HG03135 (cell line): ENCODE data around the gene NDUFS8.

Experiments
- ATAC-seq: cut with Tn5 transposase; IDR thresholded peaks from one replicate; pipeline ENCODE4 v1.9.1; 2021; ENCODE audit warnings: mild to moderate bottlenecking, moderate library complexity; ENCODE audit not compliant: unreplicated experiment

The NDUFS8 gene

DNA sequence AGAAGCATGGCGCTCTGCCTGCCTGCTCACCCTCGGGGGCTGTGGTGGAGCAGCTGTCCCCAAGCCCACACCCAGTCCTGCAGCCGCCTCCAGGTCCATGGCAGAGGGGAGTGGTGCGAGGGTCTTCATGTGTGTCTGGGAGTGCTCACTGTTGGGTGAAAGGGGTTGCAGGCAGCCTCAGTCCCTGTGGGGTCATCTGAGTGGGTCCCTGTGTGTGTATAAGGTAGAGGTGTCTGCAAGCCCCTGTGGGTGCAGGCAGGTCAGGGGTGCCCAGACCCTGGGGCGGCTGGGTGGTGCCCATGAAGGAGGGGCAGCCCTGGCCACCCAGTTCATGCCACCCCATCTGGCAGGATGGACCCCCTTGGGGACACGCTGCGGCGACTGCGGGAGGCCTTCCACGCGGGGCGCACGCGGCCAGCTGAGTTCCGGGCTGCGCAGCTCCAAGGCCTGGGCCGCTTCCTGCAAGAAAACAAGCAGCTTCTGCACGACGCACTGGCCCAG lies 15.5 kb upstream of the NDUFS8 start:
- ATAC-seq = no peak

DNA sequence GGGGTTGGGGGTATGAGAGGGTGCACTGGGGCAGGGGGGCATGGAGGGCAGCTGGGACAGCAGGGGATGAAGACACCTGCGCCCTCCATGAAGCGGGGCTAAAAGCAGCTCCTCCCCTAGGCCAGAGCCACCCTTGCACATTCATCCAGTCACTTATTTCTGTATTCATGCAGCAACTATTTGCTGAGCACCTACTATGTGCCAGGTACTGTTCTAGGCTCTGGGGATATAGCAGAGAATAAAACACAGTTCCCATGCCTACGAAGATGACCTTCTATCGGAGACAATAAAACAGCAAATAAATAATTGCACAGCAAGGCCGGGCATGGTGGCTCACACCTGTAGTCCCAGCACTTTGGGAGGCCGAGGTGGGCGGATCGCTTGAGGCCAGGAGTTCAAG lies 15.0 kb upstream of the NDUFS8 start:
- ATAC-seq = no peak

DNA sequence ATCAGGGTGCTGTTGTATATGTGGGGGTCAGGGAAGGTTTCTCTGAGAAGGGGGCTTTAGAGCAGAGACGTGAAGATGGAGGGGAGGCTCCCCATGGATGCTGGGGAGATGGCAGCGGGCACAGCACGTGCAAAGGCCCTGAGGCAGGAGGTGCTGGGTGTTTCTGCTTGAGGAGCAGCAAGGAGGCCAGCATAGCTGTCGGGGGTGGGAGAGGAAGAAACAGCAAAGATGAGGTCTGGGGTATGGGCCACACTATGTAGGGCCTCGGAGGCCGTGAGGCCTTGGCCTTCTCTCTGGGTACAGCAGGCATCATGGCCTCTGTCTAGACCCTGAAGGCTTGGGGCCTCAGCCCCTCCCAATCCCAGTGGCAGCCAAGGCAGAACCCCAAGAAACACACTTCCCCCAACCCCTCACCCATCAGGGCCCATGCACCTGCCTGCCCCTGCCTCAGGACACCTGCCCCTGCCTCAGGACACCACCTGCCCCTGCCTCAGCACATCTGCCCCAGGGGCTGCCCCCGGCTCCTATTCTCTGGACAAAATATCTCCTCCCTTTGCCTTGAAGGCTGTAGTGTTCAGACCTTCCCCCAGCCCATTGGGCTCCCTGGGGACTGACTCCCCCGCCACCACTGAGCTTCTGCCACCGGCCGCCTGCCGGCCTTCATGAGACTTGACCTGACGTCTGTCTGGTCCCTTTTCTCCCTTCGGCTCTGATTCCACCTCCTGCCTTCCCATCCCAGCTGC lies 14.1 kb upstream of the NDUFS8 start:
- no peak for ATAC-seq

DNA sequence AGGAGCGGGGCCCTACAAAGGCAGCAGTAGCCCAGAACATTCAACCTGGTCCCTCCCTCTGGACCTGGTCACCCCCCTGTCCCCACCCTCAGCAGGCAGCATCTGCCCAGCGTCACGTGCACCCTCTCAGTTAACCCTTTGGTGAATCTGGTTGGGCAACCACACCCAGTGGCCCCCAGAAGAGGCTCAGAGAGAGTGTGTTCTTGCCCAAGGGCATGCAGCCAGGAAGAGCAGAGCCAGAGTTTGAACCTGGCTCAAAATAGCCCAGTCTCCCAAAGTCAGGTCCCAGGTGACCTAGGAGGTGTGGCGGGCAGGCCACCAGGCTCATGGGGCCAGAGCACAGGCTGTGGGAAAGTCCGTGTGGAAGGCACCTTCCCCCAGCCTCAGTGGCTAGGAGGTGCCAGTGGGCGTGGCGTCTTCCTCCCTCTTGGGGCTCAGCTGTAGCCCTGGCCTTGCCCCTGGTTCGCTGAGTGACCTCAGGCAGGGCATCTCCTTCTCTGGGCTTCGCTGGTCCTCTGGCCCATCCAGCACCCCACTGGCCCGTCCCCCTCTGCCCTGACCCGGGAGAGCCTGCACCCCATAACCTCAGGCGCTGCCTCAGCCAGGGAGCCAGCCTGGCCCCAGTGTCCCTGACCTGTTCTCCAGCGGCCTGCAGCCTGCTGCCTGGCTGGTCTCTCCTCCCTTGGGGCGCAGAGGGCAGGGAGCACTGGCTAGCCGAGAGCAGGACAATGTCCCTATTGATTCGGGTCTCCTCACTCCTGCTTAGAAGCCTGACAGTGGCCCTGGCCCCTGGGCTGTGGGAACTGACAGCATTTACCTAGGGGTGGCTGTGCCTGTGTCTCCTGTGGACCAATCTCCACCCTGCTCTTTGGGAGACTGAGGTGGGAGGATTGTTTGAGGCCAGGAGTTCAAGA lies 13.3 kb upstream of the NDUFS8 start:
- ATAC-seq = no peak

DNA sequence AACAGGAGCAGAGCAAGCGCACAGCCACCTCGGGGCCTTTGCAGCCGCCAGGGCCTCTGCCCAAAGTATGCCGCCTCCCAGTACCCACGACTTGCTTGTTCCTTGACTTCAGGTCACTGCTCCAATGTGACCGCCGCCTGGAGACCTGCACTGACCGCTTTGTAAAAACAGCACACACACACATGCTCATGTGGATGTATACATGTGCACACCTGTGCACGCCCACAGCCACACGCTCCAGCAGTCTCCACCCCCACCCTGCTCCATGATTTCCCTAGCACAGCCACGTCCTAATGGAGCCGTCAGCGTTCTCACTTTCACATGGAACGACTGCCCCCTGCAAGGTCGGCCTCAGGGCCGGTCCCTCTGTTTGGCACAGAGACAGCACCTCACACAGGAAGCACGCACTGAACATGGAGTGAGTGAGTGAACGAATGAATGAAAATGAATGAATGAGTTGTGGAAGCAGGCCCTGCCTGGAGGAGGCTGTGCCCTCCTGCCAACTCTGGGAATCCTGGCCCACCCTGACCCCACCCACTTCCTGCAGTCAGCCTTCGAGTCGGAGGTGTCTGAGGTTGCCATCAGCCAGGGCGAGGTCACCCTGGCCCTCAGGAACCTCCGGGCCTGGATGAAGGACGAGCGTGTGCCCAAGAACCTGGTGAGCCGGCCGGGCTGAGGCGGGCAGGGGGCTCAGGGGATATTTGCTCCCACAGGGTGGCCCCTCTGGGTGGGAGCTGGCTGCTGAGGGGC lies 12.3 kb upstream of the NDUFS8 start:
- no peak for ATAC-seq

DNA sequence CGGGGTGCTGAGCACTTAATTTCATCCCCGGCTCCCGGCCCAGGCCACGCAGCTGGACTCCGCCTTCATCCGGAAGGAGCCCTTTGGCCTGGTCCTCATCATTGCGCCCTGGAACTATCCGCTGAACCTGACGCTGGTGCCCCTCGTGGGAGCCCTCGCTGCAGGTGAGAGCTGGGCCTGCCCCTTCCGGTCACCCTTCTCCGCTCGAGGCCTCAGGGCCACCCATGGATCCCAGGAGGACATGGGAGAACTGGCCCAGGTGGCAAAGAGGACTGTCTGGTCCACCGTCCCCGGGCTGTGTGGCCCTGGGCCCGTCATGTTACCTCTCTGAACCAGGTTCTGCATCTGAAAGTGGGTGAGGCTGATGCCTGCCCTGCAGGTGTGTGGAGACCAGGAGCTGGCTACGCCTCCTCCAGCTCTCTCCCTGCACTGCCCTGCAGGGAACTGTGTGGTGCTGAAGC lies 11.7 kb upstream of the NDUFS8 start:
- ATAC-seq = no peak

DNA sequence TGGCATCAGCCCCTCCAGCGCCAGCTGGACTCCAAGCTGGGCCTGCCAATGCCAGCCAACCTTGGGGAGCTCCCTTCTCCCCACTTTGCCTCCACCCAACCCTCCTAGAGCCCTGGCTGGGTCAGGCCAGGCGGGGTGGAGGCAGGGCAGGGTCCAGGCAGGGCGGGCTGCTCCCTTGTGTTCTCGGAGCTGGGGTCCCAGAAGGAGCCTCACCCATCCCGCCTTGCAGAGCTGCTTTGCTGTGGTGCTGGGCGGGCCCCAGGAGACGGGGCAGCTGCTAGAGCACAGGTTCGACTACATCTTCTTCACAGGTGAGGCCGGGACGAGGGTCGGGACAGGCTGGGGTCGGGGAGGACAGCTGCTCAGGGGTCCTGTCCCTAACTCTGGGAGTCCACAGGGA lies 11.0 kb upstream of the NDUFS8 start:
- no peak for ATAC-seq

DNA sequence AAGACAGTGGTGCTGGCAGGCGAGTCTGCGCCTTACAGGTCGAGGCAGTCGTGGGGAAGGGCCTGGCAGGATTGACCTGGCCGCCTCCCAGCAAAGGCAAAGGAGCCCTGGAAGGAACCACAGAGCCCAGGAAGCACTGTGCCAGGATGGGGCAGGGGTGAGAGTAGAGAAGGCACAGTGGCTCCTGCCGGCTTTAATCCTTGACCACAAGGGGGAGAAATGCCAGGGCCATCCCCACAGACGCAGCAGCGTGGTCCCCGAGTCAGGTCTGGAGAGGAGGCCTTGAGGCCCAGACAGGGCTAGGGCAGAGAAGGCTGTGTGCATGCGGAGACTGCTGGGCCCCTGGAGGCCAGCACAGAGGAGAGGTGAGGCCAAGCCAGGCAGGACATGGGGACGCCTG lies 9.9 kb upstream of the NDUFS8 start:
- no peak for ATAC-seq

DNA sequence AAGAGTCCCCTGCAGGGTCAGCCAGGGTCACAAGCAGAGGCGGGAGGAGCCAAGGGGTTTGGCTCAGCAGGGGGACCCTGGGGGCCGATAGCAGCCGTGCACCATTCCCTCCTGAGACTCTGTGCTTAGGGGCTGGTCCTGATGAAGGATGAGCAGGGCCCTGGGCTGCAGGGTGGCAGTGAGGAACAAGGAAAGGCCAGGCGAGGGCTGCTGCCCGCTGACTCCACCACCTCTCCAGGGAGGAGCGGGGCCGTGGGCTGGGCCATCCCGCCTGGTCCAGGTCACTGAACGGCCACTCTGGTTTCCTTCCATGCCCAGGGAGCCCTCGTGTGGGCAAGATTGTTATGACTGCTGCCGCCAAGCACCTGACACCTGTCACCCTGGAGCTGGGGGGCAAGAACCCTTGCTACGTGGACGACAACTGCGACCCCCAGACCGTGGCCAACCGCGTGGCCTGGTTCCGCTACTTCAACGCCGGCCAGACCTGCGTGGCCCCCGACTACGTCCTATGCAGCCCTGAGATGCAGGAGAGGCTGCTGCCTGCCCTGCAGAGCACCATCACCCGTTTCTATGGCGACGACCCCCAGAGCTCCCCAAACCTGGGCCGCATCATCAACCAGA lies 9.2 kb upstream of the NDUFS8 start:
- ATAC-seq = no peak

DNA sequence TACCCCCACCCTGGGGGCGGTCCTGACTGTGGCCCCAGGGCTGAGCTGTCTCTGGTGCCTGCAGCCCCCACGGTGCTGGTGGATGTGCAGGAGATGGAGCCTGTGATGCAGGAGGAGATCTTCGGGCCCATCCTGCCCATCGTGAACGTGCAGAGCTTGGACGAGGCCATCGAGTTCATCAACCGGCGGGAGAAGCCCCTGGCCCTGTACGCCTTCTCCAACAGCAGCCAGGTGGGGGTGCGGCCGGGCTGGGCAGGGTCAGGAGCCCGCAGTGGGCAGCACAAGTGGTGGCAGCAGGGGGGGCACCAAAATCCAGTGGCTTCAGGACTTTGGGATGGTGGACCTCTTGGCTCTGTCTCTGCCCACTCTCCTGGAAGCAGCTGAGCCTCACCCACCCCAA lies 8.0 kb upstream of the NDUFS8 start:
- ATAC-seq = no peak

DNA sequence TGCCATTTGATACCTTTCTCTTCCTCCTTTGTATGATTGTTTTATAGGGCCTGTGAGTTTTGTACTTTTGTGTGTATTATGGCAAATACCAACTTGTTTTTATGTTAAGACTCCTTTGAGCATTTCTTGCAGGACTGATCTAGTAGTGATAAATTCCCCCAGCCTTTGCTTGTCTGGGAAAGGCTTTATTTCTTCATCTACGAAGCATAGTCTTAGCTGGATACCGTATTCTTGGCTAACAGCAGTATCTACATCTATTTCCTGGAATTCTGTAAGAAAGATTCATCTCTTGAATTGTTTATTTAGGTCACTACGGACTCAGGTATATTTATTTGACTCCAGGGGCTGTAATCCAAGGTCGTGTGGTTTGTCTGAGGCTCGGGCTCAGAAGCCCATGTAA lies 6.0 kb upstream of the NDUFS8 start:
- ATAC-seq = no peak

DNA sequence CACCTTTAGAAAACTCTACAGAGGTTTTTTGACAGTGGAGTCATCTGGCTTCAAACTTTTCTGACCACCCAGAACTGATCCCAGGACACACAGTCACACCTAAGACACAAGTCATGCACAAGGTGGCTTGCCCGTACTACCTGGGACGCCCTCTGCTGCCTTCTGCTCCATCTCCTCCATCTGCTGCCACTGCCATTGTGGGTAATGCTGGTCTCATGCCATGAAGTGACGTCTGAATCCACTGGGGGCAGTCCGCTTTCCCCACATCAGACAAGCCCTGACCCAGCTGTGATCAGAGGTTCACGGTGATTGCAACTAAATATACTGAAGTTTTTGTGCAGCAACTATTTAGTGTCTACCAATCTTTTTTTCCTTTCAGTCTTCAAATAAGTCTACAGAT lies 5.4 kb upstream of the NDUFS8 start:
- ATAC-seq = no peak

DNA sequence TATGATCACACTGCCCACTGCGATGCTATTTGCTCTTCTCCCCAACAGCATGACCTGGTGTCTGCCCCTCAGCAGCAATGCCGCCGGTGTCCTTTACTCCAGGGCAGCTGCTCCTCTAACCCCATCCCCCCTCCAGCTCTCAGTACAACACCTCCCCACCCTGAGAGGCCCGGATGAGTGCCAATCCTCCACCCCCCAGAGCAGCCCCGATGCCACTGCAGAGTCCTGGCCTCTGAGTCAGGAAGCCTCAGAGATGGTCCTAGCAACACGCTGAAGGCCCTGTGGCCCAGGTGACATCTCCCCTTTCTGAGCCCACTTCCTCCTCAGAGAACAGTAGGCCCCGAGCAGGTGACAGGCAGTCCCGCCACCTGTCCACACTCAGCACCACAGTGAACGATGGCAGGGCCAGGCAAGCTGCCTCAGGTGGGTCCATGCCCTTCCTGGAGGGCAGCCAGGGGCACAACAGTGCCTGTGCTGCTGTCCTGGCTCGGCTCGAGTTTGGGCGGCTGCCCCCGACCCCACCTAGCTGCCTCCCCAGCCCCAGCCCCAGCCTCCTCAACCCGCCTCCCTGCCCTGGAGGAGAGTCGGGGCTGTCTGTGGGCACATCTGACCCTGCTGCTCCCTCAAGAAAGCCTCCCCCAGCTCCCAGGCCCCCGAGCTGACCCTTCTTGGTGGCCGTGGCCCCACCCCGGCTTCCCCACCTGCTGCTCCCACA lies 3.9 kb upstream of the NDUFS8 start:
- ATAC-seq = no peak

DNA sequence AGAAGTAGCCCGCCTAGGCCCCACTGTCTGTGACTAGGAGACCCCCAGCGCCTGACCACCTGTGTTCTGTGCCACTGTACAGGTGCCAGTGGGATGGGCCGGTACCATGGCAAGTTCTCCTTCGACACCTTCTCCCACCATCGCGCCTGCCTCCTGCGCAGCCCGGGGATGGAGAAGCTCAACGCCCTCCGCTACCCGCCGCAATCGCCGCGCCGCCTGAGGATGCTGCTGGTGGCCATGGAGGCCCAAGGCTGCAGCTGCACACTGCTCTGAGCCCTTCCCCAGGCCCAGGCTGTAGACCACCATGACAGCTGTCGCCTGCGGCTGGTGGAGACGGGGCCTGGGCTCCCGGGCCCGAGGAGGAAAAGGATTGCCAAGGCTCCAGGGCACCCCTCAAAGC lies 2.8 kb upstream of the NDUFS8 start:
- ATAC-seq = no peak

DNA sequence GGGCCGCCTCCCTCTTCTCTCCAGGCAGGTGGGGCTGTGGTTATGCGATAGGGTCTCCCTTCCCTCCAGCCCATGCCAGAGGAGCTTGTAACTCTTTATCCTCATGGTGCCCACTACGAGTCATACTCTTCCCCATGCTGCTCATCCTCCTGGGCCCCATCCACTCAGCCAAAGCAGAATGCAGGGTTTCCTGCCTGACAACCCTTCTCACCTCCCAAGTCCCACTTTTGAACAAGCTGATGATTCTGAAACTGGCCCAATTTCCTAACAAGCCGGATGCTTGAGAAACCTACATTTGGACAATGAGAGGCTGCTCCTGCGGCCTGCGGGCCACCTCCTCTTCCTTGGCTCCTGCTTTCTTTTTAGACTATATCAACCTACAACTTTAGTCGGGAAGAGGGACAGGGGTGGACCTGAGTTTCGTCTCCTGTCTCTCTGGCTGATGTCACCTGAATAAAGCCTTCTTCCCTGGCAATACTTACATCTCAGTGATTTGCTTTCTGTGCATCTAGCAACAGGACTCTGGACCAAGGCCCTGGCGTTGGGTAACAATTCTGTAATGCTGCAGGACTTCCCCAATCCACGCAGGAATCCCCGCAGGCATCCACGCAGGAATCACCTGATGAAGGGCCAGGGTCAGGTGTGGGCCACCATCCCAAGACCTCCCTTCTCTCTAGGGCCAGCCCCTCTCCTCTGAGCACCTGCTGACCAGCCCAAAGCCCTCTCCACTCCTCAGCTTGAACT lies 1.5 kb upstream of the NDUFS8 start:
- ATAC-seq = no peak

DNA sequence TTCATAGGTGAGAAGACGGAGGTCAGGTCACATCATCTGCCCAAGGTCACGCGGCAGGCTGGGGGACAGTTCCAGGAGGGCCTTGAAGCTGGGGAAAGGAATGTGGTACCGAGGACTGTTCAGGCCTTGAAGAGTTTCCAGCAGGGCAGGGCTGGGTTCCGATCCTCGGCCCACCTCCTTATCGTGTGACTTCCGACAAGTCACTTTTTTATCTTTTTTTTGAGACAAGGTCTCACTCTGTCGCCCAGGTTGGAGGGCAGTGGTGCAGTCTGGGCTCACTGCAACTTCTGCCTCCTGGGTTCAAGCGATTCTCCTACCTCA lies 623 bp downstream of the NDUFS8 start:
- ATAC-seq = no peak

DNA sequence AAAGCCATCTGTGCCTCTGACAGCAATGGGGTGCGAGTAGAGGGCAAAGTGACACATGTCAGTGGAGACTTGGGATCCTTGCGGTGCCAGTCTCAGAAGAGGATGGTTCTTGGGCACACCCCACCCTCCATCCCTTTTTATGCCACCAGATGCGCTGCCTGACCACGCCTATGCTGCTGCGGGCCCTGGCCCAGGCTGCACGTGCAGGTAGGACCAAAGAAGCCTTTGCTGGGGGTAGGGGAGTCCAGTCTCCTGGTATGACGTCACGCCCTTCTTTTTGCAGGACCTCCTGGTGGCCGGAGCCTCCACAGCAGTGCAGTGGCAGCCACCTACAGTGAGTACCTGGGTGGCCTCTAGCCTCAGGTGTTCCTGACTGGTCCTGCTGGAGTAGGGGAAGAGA lies 1.5 kb downstream of the NDUFS8 start:
- no peak for ATAC-seq

DNA sequence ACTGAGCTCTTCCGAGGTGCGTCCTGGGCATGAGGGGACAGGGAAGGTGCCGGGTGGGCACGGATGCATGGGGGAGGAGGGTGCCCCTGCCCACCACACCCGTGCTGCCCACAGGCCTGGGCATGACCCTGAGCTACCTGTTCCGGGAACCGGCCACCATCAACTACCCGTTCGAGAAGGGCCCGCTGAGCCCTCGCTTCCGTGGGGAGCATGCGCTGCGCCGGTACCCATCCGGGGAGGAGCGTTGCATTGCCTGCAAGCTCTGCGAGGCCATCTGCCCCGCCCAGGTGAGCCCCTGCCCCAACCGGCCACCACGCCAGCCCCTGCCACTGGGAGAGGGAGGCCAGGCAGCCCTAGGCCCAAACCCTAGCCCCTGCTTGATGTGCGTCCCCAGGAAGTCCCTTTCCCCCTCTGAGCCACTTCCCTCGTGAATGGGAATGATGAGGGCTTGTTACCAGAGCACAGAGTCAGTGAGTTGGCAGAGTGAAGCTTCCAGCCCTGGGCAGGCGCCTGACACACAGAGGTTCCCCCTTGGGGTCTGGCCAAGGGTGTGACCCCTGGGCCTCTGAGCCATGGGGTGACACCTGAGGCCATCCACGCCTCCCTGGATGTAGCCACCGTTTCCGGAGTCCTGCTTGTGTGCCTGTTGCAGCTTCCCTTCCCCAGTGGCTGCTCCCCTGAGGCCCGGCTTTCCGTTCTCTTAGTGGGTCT lies 2.7 kb downstream of the NDUFS8 start:
- no peak for ATAC-seq

DNA sequence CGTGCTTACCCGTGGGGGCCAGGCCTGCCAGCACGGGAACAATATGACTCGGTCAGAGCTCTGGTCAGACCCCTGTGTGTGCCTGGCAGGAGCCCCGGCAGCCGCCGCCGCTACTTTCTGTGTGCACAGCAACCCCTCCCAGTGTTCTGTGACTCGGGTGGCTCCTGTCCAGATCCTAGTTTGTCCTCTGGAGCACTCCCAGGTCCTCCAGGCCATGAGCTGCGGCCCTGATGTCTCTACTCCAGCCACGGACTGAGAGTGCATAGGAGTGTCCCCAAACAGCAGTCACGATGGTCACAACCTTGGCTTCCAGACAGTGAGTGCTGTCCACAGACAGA lies 3.2 kb downstream of the NDUFS8 start:
- ATAC-seq = no peak
